Hematopoietic multipotent progenitor cell (in vitro differentiated cells): ENCODE data around the gene CPA1. TPM values are rescaled to one million over a fixed set of nuclear protein-coding genes. Genes with fewer than 3 reads are reported as not detected.

Source experiments
- DNase-seq, 3 donors: peaks; one replicate each; pipeline ENCODE4 v3.0.0-alpha.2; 2011 to 2015; ENCODE audit warnings: low read depth in 2 of 3, low spot score in 2 of 3
- total RNA-seq: library from RNA; depleted of rRNA; stranded (reverse); fragments of >200 nt; gene quantifications from one replicate; pipeline ENCODE4 v1.2.3, GENCODE V29; 2012

Gene CPA1
- total RNA-seq = not detected

DNA sequence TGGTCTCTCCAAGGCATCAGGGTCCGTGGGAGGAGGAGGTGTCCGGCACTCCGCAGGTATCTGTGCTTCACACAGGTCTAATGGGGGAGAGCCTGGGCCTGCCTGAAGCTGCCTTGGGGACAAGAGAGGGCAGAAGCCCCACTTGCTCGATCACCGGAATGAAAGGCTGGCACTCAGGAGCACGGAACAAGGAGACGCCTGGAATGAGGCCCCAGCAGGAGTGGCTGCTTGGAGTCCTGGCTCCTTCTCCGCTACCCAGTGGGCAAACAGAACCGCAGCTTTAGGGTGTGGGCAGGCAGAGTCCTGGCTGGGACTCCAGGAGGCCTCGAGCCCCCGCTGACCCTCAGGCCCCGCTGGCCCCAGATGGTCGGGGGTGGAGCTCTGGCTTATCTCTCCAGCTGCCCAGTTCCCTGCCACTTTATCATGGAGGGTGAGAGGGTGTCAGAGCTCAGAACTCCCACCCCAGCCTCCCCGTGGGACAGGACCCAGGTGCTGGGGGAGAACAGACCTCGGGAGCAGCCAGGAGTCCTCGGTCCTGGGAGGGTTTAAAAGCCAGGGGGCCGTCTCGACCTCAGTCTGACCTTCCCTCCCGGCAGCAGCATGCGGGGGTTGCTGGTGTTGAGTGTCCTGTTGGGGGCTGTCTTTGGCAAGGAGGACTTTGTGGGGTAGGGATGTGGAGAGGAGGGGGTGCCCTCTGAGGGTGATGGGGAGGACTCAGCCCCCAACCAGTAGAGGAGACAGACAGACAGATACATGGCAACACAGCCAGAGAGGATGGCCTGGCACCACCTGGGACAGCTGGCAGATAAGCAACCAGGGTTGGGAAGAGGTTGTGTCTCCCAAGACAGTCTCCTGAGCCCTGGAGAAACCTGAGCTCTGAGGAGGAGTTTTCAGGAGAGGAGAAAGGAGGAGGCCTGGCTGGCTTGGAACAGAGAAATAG, at the start of gene CPA1:
Gene CPA1, plus strand, starts transcription at position 574 of the 940 bp plus-strand sequence. Its CDS starts 27 bp downstream, at position 601.
- no peak for DNase-seq

DNA sequence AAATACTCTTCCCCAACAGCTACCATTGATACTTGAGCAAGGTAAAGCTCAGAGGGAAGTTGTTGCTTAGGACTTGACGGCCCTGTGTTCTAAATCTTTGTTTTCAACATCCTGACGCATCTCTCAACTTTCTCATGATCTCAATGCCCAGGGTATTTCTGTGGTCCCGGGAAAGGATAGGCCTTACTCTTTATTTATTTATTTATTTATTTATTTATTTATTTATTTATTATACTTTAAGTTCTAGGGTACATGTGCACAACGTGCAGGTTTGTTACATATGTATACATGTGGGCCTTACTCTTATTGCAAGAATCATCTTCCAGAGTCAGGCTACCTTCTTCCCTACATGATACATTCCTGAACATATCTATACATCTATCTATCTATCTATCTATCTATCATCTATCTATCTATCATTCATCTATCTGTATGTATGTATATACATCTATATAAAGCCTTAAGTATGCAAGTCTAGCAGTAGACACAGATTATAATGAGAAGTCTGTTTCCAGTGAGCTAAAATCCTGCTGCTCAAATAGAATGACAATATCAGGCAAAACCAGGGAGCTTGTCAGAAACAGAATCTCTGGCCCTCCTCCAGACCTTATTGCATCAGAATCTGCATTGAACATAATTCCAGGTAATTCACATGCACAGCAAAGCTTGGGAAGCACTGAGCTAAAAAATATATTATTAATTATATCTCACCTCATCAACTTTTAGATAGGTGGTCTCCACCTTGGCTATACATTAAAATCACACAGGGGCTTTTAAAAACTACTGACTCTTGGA, 47.8 kb upstream of the CPA1 start:
- DNase-seq = no peak

DNA sequence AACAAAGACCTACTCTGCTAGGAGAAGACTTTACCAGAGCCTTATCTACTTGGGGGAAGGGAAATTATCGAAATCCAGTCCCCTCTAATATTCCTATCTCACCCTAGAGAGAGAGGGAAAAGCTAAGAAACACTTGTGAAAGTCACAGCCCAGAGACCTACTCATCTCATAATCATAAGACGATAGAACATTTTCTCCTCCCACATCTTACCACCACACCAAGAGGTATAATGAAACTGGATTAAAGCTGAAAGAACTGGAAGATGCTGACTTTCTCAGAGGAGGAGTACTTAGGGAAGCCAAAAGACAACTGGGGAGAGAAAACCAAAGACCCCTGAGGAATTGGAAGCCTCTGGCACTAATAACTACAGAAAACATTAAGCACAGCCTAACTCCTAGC, 46.5 kb upstream of the CPA1 start:
- no peak for DNase-seq

DNA sequence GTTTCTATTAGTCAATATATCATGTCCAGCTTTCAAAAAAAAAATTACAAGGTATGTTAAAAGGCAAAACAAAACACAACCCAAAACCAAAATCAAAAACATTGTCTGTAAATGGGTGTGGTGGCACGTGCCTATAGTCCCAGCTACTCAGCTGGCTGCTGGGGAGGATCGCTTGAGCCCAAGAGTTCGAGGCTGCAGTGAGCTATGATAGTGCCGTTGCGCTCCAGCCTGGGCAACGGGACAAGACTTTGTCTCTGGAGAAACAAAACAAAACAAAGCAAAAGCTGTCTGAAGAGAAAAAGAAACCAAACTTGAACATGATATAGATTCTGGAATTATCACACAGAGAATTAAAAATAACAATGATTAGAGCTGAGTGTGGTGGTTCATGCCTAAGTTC, 46.0 kb upstream of the CPA1 start:
- no peak for DNase-seq

DNA sequence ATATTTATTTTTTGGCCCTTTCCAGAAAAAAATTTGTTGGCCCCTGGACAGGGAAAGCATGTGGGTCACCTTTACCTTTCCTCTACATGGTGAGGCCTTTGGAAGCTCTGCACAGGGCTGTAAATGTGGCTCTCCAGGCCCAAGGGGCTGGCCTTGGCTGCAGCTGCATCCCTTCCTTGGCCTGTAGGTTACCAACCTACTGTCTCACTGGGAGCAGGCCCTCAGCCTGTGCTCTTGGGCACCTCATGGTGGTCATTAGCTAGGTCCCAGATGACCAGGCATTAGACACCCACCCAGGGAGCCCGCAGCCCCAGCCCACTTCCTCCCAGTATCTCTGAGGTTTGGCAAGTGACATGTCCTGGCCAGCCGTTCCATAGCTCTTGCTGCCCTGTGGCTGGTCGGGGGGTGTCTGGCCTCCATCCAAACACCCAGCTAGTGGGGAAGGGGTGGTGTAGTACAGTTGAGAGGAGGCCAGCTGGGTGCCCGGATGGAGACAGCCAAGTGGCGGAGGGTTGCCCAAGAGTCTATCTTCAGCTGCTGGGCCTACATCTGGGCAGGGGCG, 42.8 kb upstream of the CPA1 start:
- DNase-seq = no peak

DNA sequence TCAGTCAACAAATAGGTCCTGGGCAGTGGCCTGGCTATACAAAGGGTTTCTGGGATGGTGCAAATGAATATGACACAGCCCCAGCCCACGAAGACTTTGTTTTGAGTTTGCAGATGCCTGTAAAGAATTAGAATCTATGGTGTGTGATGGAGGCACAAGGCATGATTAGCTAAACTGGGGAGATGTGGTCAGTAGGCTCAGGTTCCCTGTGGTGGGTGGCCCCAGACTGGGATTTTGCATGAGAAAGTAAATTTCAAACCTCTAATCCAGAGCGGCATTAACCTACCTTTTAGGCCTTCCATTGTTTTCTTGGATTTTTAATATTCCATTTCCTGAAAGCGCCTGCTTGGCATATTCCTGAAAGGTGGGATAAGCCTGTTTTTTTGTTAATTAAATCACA, 42.1 kb upstream of the CPA1 start:
- DNase-seq = no peak

DNA sequence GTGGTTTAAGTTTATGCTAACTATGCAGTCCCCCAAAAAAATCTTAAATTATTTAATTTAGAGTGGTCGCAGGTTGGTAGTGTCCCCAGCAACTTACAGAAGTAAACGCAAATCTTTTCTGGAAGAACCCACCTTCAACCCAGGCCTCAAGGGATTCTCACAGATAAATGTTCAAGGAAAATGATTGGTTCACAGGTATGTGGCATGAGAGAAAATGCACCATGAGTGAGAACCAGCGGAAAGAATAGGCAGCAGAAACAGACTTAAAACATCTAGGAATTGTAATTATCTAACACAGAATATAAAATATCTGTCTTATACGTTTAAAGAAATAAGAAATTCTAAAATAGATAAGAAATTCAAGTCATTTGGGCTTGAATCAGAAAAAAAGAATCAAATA, 38.4 kb upstream of the CPA1 start:
- DNase-seq = no peak

DNA sequence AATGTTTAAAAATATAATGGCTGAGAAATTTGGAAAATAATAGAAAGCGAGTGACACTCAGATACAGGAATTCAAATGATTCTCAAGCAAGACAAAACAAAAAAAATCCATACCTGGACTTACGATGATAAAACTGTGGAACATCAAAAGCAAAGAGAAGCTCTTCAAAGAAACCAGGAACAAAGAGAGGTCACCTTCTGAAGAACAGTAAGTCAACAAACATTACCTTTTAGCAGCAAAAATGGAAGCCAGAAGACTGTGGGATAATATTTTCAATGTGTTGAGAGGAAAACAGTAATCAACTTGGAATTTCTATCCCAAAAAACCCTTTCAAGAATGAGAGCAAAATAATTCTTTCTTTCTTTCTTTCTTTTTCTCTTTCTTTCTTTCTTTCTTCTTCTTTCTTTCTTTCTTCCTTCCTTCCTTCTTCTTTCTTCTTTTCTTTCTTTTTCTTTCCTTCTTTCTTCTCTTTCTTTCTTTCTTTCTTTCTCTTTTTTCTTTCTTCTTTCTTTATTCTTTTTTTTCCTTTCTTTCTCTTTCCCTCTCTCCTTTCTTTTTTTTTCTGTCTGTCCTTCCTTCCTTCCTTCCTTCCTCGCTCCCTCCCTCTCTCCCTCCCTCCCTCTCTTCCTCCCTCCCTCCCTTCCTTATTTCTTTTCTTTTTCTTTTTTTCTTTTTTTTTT, 37.5 kb upstream of the CPA1 start:
- no peak for DNase-seq

DNA sequence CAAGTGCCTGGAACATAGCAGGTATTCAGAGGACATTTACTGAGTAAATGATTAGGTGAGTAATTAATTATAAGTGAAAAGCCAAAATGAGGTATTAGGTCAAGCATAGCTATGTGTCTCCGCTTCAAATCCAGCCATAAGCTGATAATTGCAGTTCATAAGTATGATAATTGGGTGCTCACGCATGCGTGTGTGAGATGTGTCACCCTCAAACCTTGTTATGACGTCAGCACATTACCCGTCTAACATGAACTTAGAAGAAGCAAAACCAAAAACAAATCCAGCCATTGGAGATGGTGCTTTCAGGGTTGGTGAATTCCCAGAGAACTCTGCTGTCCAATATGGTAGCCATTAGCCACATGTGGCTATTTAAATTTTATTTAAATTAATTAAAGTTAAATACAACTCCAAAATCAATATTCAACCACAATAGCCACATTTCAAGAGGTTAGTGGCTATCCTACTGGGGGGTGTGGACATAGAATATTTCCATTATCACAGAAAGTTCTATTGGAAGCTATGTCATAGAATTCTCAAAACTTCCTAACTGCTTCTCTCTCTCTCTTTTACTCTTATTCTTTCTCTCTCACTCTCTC, 35.9 kb upstream of the CPA1 start, which contains the start of gene CPA5:
Gene CPA5, plus strand, starts transcription at position 546 of the 596 bp plus-strand sequence. CDS start 1,670 bp downstream, outside the sequence.
- DNase-seq = no peak

DNA sequence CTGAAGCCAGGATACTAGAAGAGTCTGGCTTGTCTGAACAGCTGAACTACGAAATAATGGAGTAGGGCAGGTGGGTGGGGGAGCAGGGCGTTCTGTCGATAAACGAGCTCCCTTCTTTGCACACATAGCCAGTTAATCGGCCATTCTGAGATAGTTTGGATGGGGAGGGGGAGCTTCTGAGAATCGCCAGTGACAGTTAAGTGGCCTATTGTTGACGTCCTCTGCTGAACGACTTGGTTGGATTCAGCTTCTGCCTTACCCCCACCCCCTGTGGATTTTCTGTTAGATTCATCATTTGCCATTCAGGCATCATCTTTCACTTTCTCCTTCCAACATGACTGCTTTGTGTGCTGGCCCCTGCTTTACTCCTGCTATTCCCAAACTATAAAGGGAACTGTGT, 35.2 kb upstream of the CPA1 start:
- DNase-seq = no peak

DNA sequence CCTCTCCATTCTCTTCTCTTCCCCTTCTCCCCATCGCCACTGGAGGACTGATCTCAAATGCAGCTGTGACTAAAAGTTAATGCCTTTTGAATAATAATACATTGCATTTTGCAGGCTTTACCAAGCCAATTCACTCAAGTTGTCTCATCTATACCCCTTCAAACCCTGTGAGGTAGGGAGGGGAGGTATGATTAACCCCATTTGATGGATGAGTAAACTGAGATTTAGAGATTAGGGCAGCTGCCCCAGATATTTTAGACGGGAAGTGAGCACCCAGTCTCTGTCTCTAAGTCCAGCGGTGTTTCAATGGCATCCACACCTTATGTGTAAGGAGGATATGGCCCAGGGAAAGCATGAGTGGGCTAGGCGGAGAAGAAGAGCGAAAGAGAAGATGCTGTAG, 34.6 kb upstream of the CPA1 start:
- no peak for DNase-seq

DNA sequence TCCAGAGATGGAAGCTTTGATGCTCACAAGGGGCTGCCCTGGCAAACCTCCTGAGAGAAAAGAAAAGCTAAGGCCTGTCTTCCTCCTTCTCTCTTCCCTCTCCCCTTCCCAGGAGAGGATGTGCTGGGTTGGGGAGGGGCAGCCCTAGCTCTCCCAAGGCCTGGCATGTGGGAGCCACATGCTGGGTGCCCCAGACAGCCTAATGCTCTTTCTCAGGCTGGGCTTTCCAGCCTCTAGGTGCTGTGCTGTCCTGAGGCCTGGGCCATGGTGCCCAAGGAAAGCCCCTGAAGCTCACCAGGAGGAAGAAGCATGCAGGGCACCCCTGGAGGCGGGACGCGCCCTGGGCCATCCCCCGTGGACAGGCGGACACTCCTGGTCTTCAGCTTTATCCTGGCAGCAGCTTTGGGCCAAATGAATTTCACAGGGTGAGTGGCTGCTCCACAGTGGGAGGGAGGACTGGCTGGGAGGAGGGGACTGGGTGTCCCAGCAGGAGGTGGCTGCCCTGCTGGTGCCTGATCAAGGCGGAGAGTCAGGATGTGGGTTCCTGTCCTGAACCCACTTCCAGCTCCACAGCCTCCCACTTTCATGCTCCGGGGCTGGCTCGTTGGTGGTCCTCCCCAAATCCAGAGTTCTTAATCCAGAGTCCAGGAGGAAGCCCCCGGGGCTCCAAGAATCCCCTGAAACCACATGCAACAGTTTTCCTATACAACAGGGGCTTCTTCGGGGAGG, 34.0 kb upstream of the CPA1 start:
- no peak for DNase-seq

DNA sequence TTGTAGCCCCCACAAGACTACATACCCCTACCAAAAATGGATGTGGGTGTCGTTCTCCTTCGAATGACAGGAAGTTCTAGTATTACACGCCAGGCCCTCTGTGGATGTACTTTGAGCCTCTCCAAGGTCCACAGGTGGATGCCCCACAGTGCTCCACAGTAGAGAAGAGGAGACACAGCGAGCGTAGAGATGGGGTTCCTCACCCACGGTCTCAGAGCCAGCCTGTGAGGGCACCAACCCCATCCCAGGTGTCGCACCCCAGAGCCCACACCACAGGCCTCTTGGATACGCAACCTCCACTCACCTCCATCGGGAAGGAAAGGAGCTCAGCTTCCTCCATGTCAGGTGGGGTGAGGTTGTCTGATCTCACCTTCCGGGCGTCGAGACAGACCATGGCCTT, 33.4 kb upstream of the CPA1 start:
- DNase-seq = no peak

DNA sequence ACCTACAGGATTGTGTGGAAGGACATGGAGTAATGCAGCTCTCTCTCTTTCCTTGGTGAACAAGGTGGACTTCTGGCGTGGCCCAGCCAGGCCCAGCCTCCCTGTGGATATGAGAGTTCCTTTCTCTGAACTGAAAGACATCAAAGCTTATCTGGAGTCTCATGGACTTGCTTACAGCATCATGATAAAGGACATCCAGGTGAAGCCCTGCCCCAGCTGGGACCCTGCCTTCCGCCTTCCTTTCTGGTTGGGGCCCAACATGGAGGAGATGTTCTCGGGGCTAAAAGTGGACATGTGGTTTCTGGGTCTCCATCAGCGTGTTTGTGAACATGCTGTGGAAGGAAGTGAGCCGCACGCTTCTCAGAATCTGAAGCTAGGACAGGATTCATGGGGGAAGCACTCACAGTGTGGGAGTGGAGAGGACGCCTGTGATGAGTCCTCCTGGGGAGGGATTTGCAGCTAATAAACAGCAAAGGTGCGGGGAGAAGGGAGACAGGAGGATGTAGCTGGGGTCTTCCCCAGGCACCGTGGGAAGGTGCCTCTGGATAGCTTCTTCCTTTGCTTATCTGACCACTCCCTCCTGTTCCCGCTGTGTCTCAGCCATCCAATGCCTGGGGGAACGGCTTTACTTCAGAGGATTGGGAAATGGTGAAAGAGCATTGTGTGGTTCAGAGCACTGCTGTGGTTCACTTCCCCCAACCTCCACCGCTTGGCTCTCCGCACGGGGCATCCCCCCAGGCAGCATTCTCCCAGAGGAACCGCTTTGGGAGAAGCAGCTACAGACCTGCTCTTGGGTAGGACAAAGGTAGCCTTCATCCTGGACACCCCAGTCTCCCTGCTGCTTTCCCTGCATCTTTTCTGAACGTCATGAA, 30.1 kb upstream of the CPA1 start:
- no peak for DNase-seq

DNA sequence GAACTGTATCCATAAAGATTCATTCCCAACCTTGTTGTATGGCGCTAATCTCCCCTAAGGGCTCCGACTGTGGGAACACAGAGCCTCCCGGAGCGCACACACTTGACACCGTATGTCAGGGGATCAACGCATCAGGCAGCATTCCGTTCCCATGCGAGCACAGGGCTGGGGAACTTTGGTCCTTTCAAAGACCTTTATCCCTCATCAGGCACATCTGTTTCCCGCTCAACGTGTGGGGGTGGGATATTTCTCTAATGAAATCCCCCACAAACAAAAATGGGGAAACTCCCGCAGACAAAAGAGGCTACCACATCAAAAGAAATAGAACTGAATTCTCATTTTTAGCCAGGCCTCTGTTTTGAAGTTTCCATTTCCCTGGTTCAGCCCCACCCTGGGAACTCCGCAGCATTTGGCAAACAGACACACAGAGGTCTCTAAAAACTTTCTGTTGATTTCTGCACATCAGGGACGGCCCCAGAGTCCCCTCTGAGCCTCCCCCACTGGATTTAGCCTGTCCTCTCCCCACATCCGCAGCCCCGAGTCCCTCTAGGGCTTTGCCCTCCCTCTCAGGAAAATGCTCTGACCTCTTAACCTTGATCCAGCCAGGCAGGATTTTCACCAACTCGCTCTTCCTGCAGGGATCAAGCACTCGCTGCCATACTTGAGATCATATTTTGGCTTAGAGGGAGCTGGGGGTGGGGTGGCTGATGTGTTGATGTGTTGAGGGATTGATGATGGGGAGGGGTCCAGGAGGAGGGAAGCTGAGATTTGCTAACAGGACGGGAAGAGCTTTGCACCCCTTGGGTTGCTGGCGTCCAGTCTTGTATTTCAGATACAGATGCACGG, 29.1 kb upstream of the CPA1 start:
- no peak for DNase-seq

DNA sequence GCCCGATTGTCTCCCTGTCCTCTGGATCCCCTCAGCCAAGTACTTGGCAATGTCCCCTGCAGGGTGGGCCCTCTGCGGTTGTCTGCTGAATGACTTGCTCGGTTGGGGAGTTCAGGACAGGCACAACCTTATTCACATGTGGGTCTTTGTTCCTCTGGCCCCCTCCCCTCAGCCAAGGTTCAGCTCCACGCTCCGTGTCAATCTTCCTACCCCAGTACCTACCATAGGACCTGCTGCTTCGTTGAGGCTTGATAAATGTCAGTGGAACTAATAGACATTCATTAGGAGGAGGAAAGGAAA, 28.6 kb upstream of the CPA1 start:
- DNase-seq = no peak

DNA sequence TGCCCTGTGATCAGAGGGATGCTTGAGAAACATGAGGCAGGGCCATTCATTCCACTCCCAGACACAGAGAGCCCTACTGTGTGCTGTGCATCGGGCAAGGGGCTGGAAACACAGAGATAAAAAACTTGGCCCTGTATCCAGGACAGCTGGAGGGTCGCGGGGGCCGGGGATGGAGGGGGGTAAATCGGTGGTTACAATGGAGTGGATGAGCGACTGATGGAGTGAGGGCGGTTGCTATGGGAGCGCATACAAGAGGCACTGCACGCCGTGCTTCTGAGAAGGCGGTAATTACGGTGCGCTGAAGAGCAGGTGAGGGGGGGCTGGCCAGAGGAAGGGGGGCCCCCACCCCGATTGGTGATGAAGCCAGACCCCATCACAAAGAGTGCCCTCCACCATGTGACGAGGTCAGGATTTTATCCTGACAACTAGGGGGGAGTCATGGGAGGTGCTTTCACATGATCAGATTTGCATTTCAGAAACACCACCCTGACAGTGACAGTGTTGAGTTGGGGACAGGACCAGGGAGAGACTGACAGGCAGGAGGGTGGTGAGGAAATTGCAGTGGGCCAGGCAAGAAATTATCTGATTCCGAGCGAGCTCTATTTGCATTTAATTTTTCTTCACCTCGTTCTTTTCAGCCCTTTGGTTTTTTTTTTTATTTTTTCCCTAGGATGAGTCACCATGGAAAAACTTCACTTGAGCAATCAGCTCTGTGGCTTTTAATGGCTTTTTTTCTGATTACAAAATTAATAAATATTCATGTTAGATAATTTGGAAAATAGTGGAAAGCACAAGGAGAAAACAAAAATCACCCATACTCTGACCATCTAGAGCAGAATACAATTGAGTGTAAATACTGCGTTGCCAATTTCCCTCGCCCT, 27.9 kb upstream of the CPA1 start:
- DNase-seq = no peak
